Limb (tissue), 2 donors: ENCODE measurements around the gene PBLD.
"Not testable (repeated sequence)": the region's sequence is repeated elsewhere in the genome, so short reads cannot be mapped to it uniquely, and the experiment has no call there.

ENCODE experiments used
- DNase-seq, 2 donors: peaks; one replicate each; pipeline ENCODE4 v3.0.0-alpha.2; 2016; ENCODE audit errors: extremely low spot score in 2 of 2

Gene PBLD

GRCh38 chr10:68284062-68285001 lies 48.4 kb downstream of the PBLD start:
- DNase-seq = no peak

- no peak for DNase-seq
Measured at GRCh38 chr10:68280758-68281157, 52.0 kb downstream of the PBLD start.

GRCh38 chr10:68278906-68279753 lies 53.6 kb downstream of the PBLD start:
- DNase-seq = not testable (repeated sequence)

GRCh38 chr10:68277814-68278213 lies 54.9 kb downstream of the PBLD start:
- DNase-seq = not testable (repeated sequence)

- DNase-seq = no peak
Measured at GRCh38 chr10:68276224-68276623, 56.5 kb downstream of the PBLD start.

- no peak for DNase-seq
Measured at GRCh38 chr10:68275600-68276126, 57.1 kb downstream of the PBLD start.

- no peak for DNase-seq
Measured at GRCh38 chr10:68272833-68273232, 59.9 kb downstream of the PBLD start.

- no peak for DNase-seq
Measured at GRCh38 chr10:68271196-68271882, 61.4 kb downstream of the PBLD start.

- DNase-seq = no peak
Measured at GRCh38 chr10:68269562-68270290, 63.0 kb downstream of the PBLD start.

GRCh38 chr10:68261132-68261856 lies 71.4 kb downstream of the PBLD start:
- DNase-seq = no peak

GRCh38 chr10:68253346-68253745 lies 79.4 kb downstream of the PBLD start:
- no peak for DNase-seq

- no peak for DNase-seq
Measured at GRCh38 chr10:68251625-68252495, 80.9 kb downstream of the PBLD start.

- DNase-seq = no peak
Measured at GRCh38 chr10:68251151-68251550, 81.6 kb downstream of the PBLD start.

GRCh38 chr10:68249297-68249696 lies 83.4 kb downstream of the PBLD start:
- DNase-seq = no peak

GRCh38 chr10:68247931-68248330 lies 84.8 kb downstream of the PBLD start:
- no peak for DNase-seq

- not testable (repeated sequence) for DNase-seq
Measured at GRCh38 chr10:68246397-68246796, 86.3 kb downstream of the PBLD start.

- no peak for DNase-seq
Measured at GRCh38 chr10:68242051-68242450, 90.7 kb downstream of the PBLD start.

GRCh38 chr10:68239596-68240150 lies 93.1 kb downstream of the PBLD start:
- DNase-seq = no peak

GRCh38 chr10:68239069-68239468 lies 93.7 kb downstream of the PBLD start:
- no peak for DNase-seq
